HFF-Myc (cell line): ENCODE results near the gene HOXB9.

Experiments used
- DNase-seq: peaks from one replicate; pipeline ENCODE4 v3.0.0-alpha.2; 2011; ENCODE audit warnings: low read depth; ENCODE audit errors: extremely low read depth
- H3K4me3 ChIP-seq: replicated peaks from 2 replicates; pipeline ENCODE4 v1.5.1; 2011; ENCODE audit warnings: low read depth, mild to moderate bottlenecking, control low read depth, low read length
- CTCF ChIP-seq: IDR thresholded peaks from 2 replicates; pipeline ENCODE4 v1.5.1; 2012; ENCODE audit warnings: mild to moderate bottlenecking, low read depth, low read length, control low read depth; ENCODE audit errors: missing control alignments

HOXB9 gene

DNA sequence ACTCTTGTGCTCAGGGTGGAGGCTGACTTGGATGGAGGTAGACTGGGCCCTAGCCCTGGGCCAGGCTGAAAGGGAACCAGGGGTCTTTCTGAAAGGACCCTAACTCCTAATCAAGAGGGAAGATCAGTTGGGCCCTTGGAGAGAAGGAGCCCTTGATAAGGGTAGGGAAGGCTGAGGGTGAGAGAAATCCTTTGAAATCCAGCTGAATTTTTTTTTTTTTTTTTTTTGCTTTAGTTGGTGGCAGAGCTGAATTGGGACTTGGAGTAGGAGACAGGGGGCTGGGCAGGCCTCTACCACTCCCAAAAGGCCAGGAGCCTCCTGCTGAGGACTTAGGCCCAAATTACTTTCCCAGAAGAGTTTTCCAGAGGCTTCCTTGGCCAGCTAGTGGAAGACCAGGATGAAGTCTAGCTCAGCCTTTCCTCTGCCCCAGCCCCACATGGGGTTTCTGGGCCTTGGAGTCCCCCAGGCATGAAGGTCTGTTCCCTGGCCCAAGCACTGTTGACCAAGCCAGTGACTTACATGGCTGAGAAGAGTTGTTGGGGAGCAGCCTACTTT is 35.5 kb downstream of the HOXB9 start:
- H3K4me3 ChIP-seq: no peak overlapping the region
- no peak for DNase-seq
- no peak for TF ChIP-seq CTCF

- DNase-seq: no peak
- no peak for TF ChIP-seq CTCF
- no peak within 1 kb of the TSS for H3K4me3 ChIP-seq
Observed at GRCh38 chr17:48589831-48590606, 36.1 kb downstream of the HOXB9 start, which contains the start of gene HOXB3. TSS of gene HOXB3 (minus strand) at chr17:48590241. CDS start at chr17:48552474, 37,767 bp downstream.

DNA sequence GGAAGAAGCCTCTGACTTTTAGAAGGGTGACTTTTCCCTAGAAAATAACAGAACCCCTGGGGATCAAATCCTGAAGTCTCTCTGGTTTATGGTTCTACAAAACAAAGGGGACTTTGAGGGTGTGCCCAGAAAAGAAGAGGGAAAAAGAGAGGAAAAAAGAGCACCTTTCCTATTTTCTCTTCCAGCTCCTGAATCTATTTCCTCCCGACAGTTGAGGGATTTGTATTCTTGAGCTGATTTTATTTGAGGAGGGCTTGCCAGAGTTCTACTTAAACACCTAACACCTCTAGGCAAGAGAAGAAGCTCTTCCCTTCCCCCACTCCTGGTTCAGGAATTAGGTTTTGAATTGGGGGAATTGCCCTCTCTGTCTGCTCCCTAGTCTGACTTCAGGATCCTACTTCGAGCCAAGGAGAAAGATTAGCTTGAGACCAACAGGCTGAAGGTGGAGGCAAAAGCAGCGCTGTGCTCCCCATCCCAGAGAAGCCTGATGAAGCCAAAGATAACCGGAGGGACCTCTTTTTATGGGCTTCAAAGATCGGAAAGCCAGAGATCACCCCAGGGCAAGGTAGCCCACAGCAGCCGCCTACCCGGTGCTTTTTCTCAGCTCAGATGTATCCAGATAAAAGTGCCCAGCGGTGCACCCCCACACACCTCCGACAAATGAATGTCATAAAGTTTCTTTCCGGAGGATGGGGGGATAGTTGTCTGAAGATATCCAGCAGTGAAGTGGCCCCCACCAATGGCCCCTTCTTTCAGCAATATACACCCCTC is 36.9 kb downstream of the HOXB9 start:
- no peak overlapping the region for H3K4me3 ChIP-seq
- TF ChIP-seq CTCF: no peak
- DNase-seq: no peak

GRCh38 chr17:48588528-48588927 is 37.6 kb downstream of the HOXB9 start:
- TF ChIP-seq CTCF: no peak
- no peak overlapping the region for H3K4me3 ChIP-seq
- DNase-seq: no peak

- DNase-seq: no peak
- no peak for TF ChIP-seq CTCF
- no peak overlapping the region for H3K4me3 ChIP-seq
Observed at GRCh38 chr17:48588074-48588415, 38.1 kb downstream of the HOXB9 start.

- no peak for TF ChIP-seq CTCF
- DNase-seq: no peak
- no peak overlapping the region for H3K4me3 ChIP-seq
Observed at GRCh38 chr17:48587276-48588073, 38.7 kb downstream of the HOXB9 start.
